ENCODE measurements around the gene PTPN5. TPM values are rescaled to one million over a fixed set of nuclear protein-coding genes. Genes with fewer than 3 reads are reported as not detected.
"Not testable (repeated sequence)": the region's sequence is repeated elsewhere in the genome, so short reads cannot be mapped to it uniquely, and the experiment has no call there.

PTPN5 gene
- total RNA-seq (2022), result not detected in 2 replicates
- Bru-seq, nascent RNA, result percentile 1 among the genes with signal in this experiment
- not detected for BruChase-seq, experiment 1, labeled RNA remaining after a 2-hour chase
- BruChase-seq, experiment 2, labeled RNA remaining after a 6-hour chase, result not detected
- long read RNA-seq, result 0 reads

- no peaks in the 10 kb centered on the region for H3K4me1 ChIP-seq
- Mint-ChIP-seq H3K27me3 (ENCODE audit: insufficient read depth, unreplicated experiment) (peaks cover 7% of the 10 kb centered on the region), H3K4me3 (ENCODE audit: unreplicated experiment) (no peak within 1 kb of the TSS), H3K27ac (ENCODE audit: unreplicated experiment) (no peak within 1 kb of the TSS), H3K9me3 (ENCODE audit: unreplicated experiment) (no peaks in the 10 kb centered on the region), H3K4me1 (ENCODE audit: low read depth, unreplicated experiment) (no peaks in the 10 kb centered on the region), H3K36me3 (ENCODE audit: insufficient read depth, unreplicated experiment) (no peaks in the 10 kb centered on the region)
- ChIA-PET POLR2A (no interaction called here), CTCF (no interaction called here)
- DNase-seq, result no peak
- no peak within 1 kb of the TSS for H3K4me3 ChIP-seq (ENCODE audit: low read depth, low read length)
- no peaks in the 10 kb centered on the region for H3K9me3 ChIP-seq
- no peaks in the 10 kb centered on the region for H3K27me3 ChIP-seq (replicated peaks; ENCODE audit: control insufficient read depth, insufficient read depth, low read length)
- no TSS peak for BruUV-seq (replicated peaks)
- intact Hi-C loops (cut with micrococcal nuclease; ENCODE audit: unreplicated experiment), result no loop called here
- TF ChIP-seq CTCF (IDR thresholded peaks at IDR 0.05; ENCODE audit: insufficient read depth in 1 of 2, low read depth in 1 of 2, low read length in 1 of 2, severe bottlenecking in 1 of 2, unreplicated experiment in 1 of 2), result no peak
- no peaks in the 10 kb centered on the region for H3K36me3 ChIP-seq (ENCODE audit: control insufficient read depth, insufficient read depth, low read length)
Measured at GRCh38 chr11:18791207-18791968, at the start of gene PTPN5. TSS of gene PTPN5 (minus strand) at chr11:18791798. CDS start at chr11:18771958, 19,840 bp downstream.

GRCh38 chr11:18836417-18836816, 44.8 kb upstream of the PTPN5 start:
- peak in 1 of 2 experiments; percentile 31 for DNase-seq
- ChIA-PET CTCF (no interaction called here), POLR2A (no interaction called here)
- Histone ChIP-seq H3K27me3 (replicated peaks; ENCODE audit: control insufficient read depth, insufficient read depth, low read length) (no peaks in the 10 kb centered on the region; the same call in 1 of the 2 replicates), H3K4me3 (ENCODE audit: low read depth, low read length) (no peak overlapping the region), H3K9me3 (peaks cover 3% of the 10 kb centered on the region; the same call in 1 of the 2 replicates), H3K4me1 (no peaks in the 10 kb centered on the region), H3K36me3 (ENCODE audit: control insufficient read depth, insufficient read depth, low read length) (no peaks in the 10 kb centered on the region)
- intact Hi-C loops (cut with micrococcal nuclease; ENCODE audit: unreplicated experiment), result no loop called here
- TF ChIP-seq CTCF (IDR thresholded peaks at IDR 0.05; ENCODE audit: insufficient read depth in 1 of 2, low read depth in 1 of 2, low read length in 1 of 2, severe bottlenecking in 1 of 2, unreplicated experiment in 1 of 2), result no peak
- no TSS peak for BruUV-seq (replicated peaks)
- H3K4me1 Mint-ChIP-seq (ENCODE audit: low read depth, unreplicated experiment), result no peaks in the 10 kb centered on the region
- peaks cover 10% of the 10 kb centered on the region for H3K27me3 Mint-ChIP-seq (ENCODE audit: insufficient read depth, unreplicated experiment)
- no peaks in the 10 kb centered on the region for H3K36me3 Mint-ChIP-seq (ENCODE audit: insufficient read depth, unreplicated experiment)
- H3K9me3 Mint-ChIP-seq (ENCODE audit: unreplicated experiment), result peaks cover 23% of the 10 kb centered on the region
- H3K4me3 Mint-ChIP-seq (ENCODE audit: unreplicated experiment), result no peak overlapping the region
- H3K27ac Mint-ChIP-seq (ENCODE audit: unreplicated experiment), result no peak overlapping the region

GRCh38 chr11:18834754-18835466, 43.3 kb upstream of the PTPN5 start:
- no TSS peak for BruUV-seq (replicated peaks)
- no peaks in the 10 kb centered on the region for H3K27me3 ChIP-seq (replicated peaks; ENCODE audit: control insufficient read depth, insufficient read depth, low read length)
- H3K36me3 Mint-ChIP-seq (ENCODE audit: insufficient read depth, unreplicated experiment), result no peaks in the 10 kb centered on the region
- no peak overlapping the region for H3K27ac Mint-ChIP-seq (ENCODE audit: unreplicated experiment)
- DNase-seq, result no peak
- TF ChIP-seq CTCF (IDR thresholded peaks at IDR 0.05; ENCODE audit: insufficient read depth in 1 of 2, low read depth in 1 of 2, low read length in 1 of 2, severe bottlenecking in 1 of 2, unreplicated experiment in 1 of 2), result no peak
- H3K4me3 ChIP-seq (ENCODE audit: low read depth, low read length), result no peak overlapping the region
- ChIA-PET POLR2A (interaction anchor here (0.6 kb wide), 1 partner anchor 179 kb away, joined by 3 read pairs; no protein-coding TSS in a partner anchor), CTCF (no interaction called here)
- no peaks in the 10 kb centered on the region for H3K4me1 Mint-ChIP-seq (ENCODE audit: low read depth, unreplicated experiment)
- peaks cover 9% of the 10 kb centered on the region for H3K9me3 Mint-ChIP-seq (ENCODE audit: unreplicated experiment)
- H3K27me3 Mint-ChIP-seq (ENCODE audit: insufficient read depth, unreplicated experiment), result peaks cover 7% of the 10 kb centered on the region
- H3K36me3 ChIP-seq (ENCODE audit: control insufficient read depth, insufficient read depth, low read length), result no peaks in the 10 kb centered on the region
- no peaks in the 10 kb centered on the region for H3K4me1 ChIP-seq
- intact Hi-C loops (cut with micrococcal nuclease; ENCODE audit: unreplicated experiment), result no loop called here
- no peak overlapping the region for H3K4me3 Mint-ChIP-seq (ENCODE audit: unreplicated experiment)
- H3K9me3 ChIP-seq, result no peaks in the 10 kb centered on the region

- H3K27ac Mint-ChIP-seq (ENCODE audit: unreplicated experiment); POLR2A ChIA-PET; H3K9me3 ChIP-seq; BruUV-seq (replicated peaks); H3K4me3 ChIP-seq (ENCODE audit: low read depth, low read length); H3K4me3 Mint-ChIP-seq (ENCODE audit: unreplicated experiment); H3K9me3 Mint-ChIP-seq (ENCODE audit: unreplicated experiment); H3K36me3 Mint-ChIP-seq (ENCODE audit: insufficient read depth, unreplicated experiment); H3K27me3 ChIP-seq (replicated peaks; ENCODE audit: control insufficient read depth, insufficient read depth, low read length); H3K36me3 ChIP-seq (ENCODE audit: control insufficient read depth, insufficient read depth, low read length); H3K4me1 Mint-ChIP-seq (ENCODE audit: low read depth, unreplicated experiment); CTCF ChIA-PET; intact Hi-C loops (cut with micrococcal nuclease; ENCODE audit: unreplicated experiment); DNase-seq; H3K4me1 ChIP-seq; H3K27me3 Mint-ChIP-seq (ENCODE audit: insufficient read depth, unreplicated experiment): not testable (repeated sequence)
Measured at GRCh38 chr11:18820160-18820559, 28.6 kb upstream of the PTPN5 start.
